Trophoblast cell (in vitro differentiated cells and primary cell): Measurements from ENCODE around the gene FKBP3.

Experiments
- DNase-seq, 2 donors: peaks; one replicate each; pipeline ENCODE4 v3.0.0-alpha.2; 2016
- H2AFZ ChIP-seq: 2 replicates; pipeline ENCODE4 v1.6.1; 2013; ENCODE audit warnings: low read length, moderate library complexity, mild to moderate bottlenecking; ENCODE audit not compliant: insufficient read depth, poor library complexity
- H2AK5ac ChIP-seq: 2 replicates; pipeline ENCODE4 v1.6.1; 2013; ENCODE audit warnings: mild to moderate bottlenecking, low read length
- H2BK120ac ChIP-seq: 2 replicates; pipeline ENCODE4 v1.6.1; 2013; ENCODE audit warnings: low read length, mild to moderate bottlenecking, moderate library complexity; ENCODE audit not compliant: insufficient read depth, poor library complexity
- H2BK12ac ChIP-seq: 2 replicates; pipeline ENCODE4 v1.6.1; 2013; ENCODE audit warnings: mild to moderate bottlenecking, low read length, moderate library complexity
- H2BK5ac ChIP-seq: 2 replicates; pipeline ENCODE4 v1.6.1; 2013; ENCODE audit warnings: low read length, low read depth, moderate library complexity, mild to moderate bottlenecking; ENCODE audit not compliant: poor library complexity
- H3K14ac ChIP-seq: 2 replicates; pipeline ENCODE4 v1.6.1; 2013; ENCODE audit warnings: mild to moderate bottlenecking, low read length
- H3K18ac ChIP-seq: 2 replicates; pipeline ENCODE4 v1.6.1; 2013; ENCODE audit warnings: mild to moderate bottlenecking, low read length
- H3K23ac ChIP-seq: 2 replicates; pipeline ENCODE4 v1.6.1; 2013; ENCODE audit warnings: low read length
- H3K27ac ChIP-seq: 2 replicates; pipeline ENCODE4 v1.5.1; 2013; ENCODE audit warnings: low read depth, mild to moderate bottlenecking, inconsistent platforms, low read length, moderate library complexity
- H3K27me3 ChIP-seq: 2 replicates; pipeline ENCODE4 v1.6.1; 2013; ENCODE audit warnings: inconsistent platforms, mild to moderate bottlenecking, low read length, moderate library complexity; ENCODE audit not compliant: insufficient read depth
- H3K36me3 ChIP-seq, 2 experiments: 1 replicate in 1 of 2; 2 replicates in 1 of 2; pipeline ENCODE4 v1.6.1; 2013; ENCODE audit warnings: low read length in 2 of 2, mild to moderate bottlenecking in 2 of 2, moderate library complexity in 1 of 2; ENCODE audit not compliant: insufficient read depth in 2 of 2, control insufficient read depth in 1 of 2
- H3K4ac ChIP-seq: 2 replicates; pipeline ENCODE4 v1.6.1; 2013; ENCODE audit warnings: low read depth, mild to moderate bottlenecking, low read length, moderate library complexity
- H3K4me1 ChIP-seq, 2 experiments: 1 replicate in 1 of 2; 2 replicates in 1 of 2; pipeline ENCODE4 v1.6.1; 2013; ENCODE audit warnings: low read length in 2 of 2, mild to moderate bottlenecking in 2 of 2, moderate library complexity in 1 of 2; ENCODE audit not compliant: insufficient read depth in 2 of 2, control insufficient read depth in 1 of 2
- H3K4me2 ChIP-seq: 2 replicates; pipeline ENCODE4 v1.6.1; 2013; ENCODE audit warnings: inconsistent platforms, mild to moderate bottlenecking, low read length, moderate library complexity
- H3K4me3 ChIP-seq: 2 replicates; pipeline ENCODE4 v1.5.1; 2013; ENCODE audit warnings: mild to moderate bottlenecking, low read depth, low read length, inconsistent platforms
- H3K79me1 ChIP-seq: one replicate; pipeline ENCODE4 v1.6.1; 2013; ENCODE audit warnings: low read length
- H3K79me2 ChIP-seq: 2 replicates; pipeline ENCODE4 v1.6.1; 2013; ENCODE audit warnings: low read length, mild to moderate bottlenecking; ENCODE audit not compliant: control insufficient read depth, insufficient read depth, poor library complexity
- H3K9ac ChIP-seq: 2 replicates; pipeline ENCODE4 v1.6.1; 2013; ENCODE audit warnings: mild to moderate bottlenecking, low read length
- H3K9me3 ChIP-seq: 2 replicates; pipeline ENCODE4 v1.6.1; 2013; ENCODE audit warnings: low read depth, mild to moderate bottlenecking, control low read depth, inconsistent platforms, low read length; ENCODE audit not compliant: insufficient read depth
- H4K12ac ChIP-seq: 2 replicates; pipeline ENCODE4 v1.6.1; 2013; ENCODE audit warnings: low read depth, mild to moderate bottlenecking, low read length, moderate library complexity
- H4K8ac ChIP-seq: 2 replicates; pipeline ENCODE4 v1.6.1; 2013; ENCODE audit warnings: low read depth, mild to moderate bottlenecking, low read length, moderate library complexity
- H4K91ac ChIP-seq: one replicate; pipeline ENCODE4 v1.6.1; 2013; ENCODE audit warnings: low read depth, mild to moderate bottlenecking, low read length, moderate library complexity
- WGBS: extraction: QIAGEN DNeasy Blood & Tissue Kit; methylation state at CpG from one replicate; pipeline ENCODE4 v1.1.7; 2013; ENCODE audit warnings: missing lambda C conversion rate; ENCODE audit not compliant: insufficient read length, insufficient coverage; ENCODE audit errors: extremely low coverage; 5-methylcytosine and 5-hydroxymethylcytosine counted together

The FKBP3 gene

DNA sequence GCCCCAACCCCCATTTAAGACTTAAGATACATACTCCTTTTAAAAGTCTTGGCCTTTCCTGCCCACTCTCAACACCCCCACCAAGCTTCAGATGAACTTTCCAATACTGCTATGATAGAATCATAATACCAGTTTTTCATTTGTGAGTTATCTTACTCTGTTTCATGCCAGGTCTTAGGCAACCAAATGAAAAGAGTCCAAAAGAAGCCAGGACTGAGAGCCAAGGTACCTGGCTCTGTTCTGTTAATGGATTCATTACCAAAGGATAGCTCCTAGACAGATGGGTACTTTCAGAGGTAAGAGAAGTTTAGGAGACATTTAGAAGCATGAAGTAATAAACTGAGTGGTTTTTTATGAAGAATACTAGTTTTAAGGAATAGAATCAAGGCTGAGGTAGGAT is 35.6 kb upstream of the FKBP3 start:
- H4K12ac ChIP-seq: no peak overlapping the region
- no peak overlapping the region for H3K9ac ChIP-seq
- no peak overlapping the region for H3K23ac ChIP-seq
- peaks cover 2 to 3% of the 10 kb centered on the region in 2 experiments for H3K36me3 ChIP-seq
- no peak overlapping the region for H3K18ac ChIP-seq
- H3K27ac ChIP-seq: no peak overlapping the region
- H3K4me1 ChIP-seq: no peaks in the 10 kb centered on the region
- H3K9me3 ChIP-seq: no peaks in the 10 kb centered on the region
- H2BK12ac ChIP-seq: no peak overlapping the region
- H3K4me2 ChIP-seq: no peak overlapping the region
- no peak overlapping the region for H4K8ac ChIP-seq
- no peak overlapping the region for H2BK5ac ChIP-seq
- H2AFZ ChIP-seq: no peak overlapping the region
- H3K14ac ChIP-seq: no peak overlapping the region
- no peak overlapping the region for H2BK120ac ChIP-seq
- H3K79me1 ChIP-seq: no peaks in the 10 kb centered on the region
- H3K27me3 ChIP-seq: no peaks in the 10 kb centered on the region
- H3K4ac ChIP-seq: no peak overlapping the region
- DNase-seq: no peak
- no peak overlapping the region for H2AK5ac ChIP-seq
- H4K91ac ChIP-seq: no peak overlapping the region
- no peak overlapping the region for H3K4me3 ChIP-seq
- no peaks in the 10 kb centered on the region for H3K79me2 ChIP-seq

DNA sequence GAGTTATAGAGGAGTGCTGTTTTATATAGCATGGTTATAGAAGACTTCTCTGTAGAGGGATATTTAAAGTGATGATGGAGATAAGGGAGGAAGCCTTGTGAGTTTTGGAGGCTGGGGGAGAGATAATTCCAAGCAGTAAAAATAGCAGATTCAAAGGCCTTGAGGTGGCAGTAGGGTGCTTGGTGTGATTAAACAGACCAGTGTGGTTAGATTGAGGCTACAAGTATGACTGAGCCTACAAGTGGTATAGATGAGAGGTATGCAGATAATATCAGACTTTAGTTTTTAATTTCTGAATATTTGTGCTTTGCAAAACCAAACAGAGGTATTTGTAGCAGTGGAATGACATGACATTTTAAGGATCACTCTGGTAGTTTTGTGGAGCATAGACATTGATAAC is 21.8 kb upstream of the FKBP3 start:
- Histone ChIP-seq H3K4me1 (peaks cover 0 to 2% of the 10 kb centered on the region in 2 experiments), H3K9me3 (no peaks in the 10 kb centered on the region), H3K9ac (no peak overlapping the region), H2BK5ac (no peak overlapping the region), H4K91ac (no peak overlapping the region), H3K36me3 (peaks cover 0 to 2% of the 10 kb centered on the region in 2 experiments), H3K4me2 (no peak overlapping the region), H3K4ac (no peak overlapping the region), H4K8ac (no peak overlapping the region), H2BK12ac (no peak overlapping the region), H3K4me3 (no peak overlapping the region), H3K79me2 (no peaks in the 10 kb centered on the region), H3K18ac (no peak overlapping the region), H3K14ac (no peak overlapping the region), H2BK120ac (no peak overlapping the region), H3K23ac (no peak overlapping the region), H2AK5ac (no peak overlapping the region), H3K27me3 (no peaks in the 10 kb centered on the region), H2AFZ (no peak overlapping the region), H3K27ac (no peak overlapping the region), H4K12ac (no peak overlapping the region), H3K79me1 (no peaks in the 10 kb centered on the region)
- no peak for DNase-seq

DNA sequence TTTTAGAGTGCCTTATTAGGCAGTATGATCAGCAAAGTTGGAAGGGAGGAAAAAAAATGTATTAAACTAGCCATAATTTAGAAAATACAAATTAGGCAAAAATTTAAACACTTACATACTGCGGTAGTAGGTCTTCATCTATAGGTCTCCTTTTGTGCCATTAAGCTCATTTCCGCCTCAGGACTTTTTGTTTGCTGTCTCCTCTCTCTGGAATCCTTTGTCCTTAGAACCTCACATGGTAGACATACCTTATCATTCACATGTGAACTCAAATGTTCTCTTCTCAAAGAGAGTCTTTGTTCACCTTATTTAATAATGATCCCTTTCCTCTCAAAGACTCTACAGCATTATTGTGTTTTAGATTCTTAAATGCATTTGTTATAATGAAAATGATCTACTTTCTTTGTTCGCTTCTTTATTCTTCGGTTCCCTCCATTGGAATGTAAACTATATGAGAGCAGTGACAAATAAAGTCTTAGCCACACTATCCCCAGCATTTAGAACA is 16.2 kb upstream of the FKBP3 start:
- no peak for DNase-seq
- Histone ChIP-seq H2AK5ac (no peak overlapping the region), H2BK120ac (no peak overlapping the region), H3K27me3 (no peaks in the 10 kb centered on the region), H3K79me1 (no peaks in the 10 kb centered on the region), H2AFZ (no peak overlapping the region), H3K9me3 (peaks cover 2% of the 10 kb centered on the region), H3K9ac (no peak overlapping the region), H3K27ac (no peak overlapping the region), H4K8ac (no peak overlapping the region), H3K18ac (no peak overlapping the region), H3K4me1 (peaks cover 0 to 2% of the 10 kb centered on the region in 2 experiments), H4K12ac (no peak overlapping the region), H2BK5ac (no peak overlapping the region), H3K14ac (no peak overlapping the region), H4K91ac (no peak overlapping the region), H2BK12ac (no peak overlapping the region), H3K79me2 (no peaks in the 10 kb centered on the region), H3K4me2 (no peak overlapping the region), H3K23ac (no peak overlapping the region), H3K4ac (no peak overlapping the region), H3K36me3 (peaks cover 0 to 2% of the 10 kb centered on the region in 2 experiments), H3K4me3 (no peak overlapping the region)
- WGBS: no CpG with 5 or more reads among the region's 4 CpGs

DNA sequence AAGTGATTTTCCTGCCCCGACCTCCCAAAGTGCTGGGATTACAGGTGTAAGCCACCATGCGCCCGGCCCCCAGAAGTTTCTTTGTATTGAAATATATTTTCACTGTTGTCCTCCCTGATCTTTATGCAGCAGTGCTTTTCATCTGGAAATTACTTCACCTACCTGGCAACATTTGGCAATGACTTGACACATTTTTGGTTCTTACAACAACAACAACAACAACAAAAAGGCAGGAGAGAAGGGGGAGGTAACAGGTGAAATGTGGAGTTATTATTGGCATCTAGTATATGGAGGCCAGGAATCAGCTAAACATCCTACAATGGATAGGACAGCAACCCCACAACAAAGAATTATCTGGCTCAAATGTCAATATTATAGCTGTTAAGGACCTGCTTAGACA is 15.3 kb upstream of the FKBP3 start:
- Histone ChIP-seq H2BK12ac (no peak overlapping the region), H3K36me3 (peaks cover 0 to 4% of the 10 kb centered on the region in 2 experiments), H4K8ac (no peak overlapping the region), H3K18ac (no peak overlapping the region), H2BK5ac (no peak overlapping the region), H3K4me3 (no peak overlapping the region), H3K9ac (no peak overlapping the region), H3K9me3 (peaks cover 2% of the 10 kb centered on the region), H2AK5ac (no peak overlapping the region), H3K4me1 (peaks cover 0 to 2% of the 10 kb centered on the region in 2 experiments), H3K79me2 (no peaks in the 10 kb centered on the region), H3K4ac (no peak overlapping the region), H4K12ac (no peak overlapping the region), H3K27ac (no peak overlapping the region), H3K4me2 (no peak overlapping the region), H4K91ac (no peak overlapping the region), H2AFZ (no peak overlapping the region), H3K79me1 (no peaks in the 10 kb centered on the region), H3K27me3 (no peaks in the 10 kb centered on the region), H3K14ac (no peak overlapping the region), H2BK120ac (no peak overlapping the region), H3K23ac (no peak overlapping the region)
- no peak for DNase-seq
- no CpG with 5 or more reads among the region's 3 CpGs for WGBS
